Effector CD8-positive, alpha-beta T cell (primary cell): ENCODE data around the gene CPE.
A peak's percentile ranks its signal among the peaks of the same experiment; 100 is the strongest.
"Not testable (repeated sequence)": the region's sequence is repeated elsewhere in the genome, so short reads cannot be mapped to it uniquely, and the experiment has no call there.

Experiments
- DNase-seq: peaks from one replicate; lab custom pipeline; 2025; lab: John Stamatoyannopoulos, UW
- total RNA-seq, 4 experiments: gene quantifications; one replicate each; lab custom pipeline; 2026; lab: John Stamatoyannopoulos, UW

The CPE gene
- total RNA-seq: 0 to 6.0 (median 0.44) reads per million in 4 experiments

GRCh38 chr4:165378745-165379677, at the start of gene CPE:
Gene CPE (plus strand): TSS chr4:165379008. CDS start chr4:165379222, 214 bp downstream.
- peak; percentile 32 for DNase-seq

GRCh38 chr4:165330071-165330470, 48.7 kb upstream of the CPE start:
- DNase-seq: no peak

- no peak for DNase-seq
These were observed 48.1 kb upstream of the CPE start for GRCh38 chr4:165330666-165331065.

GRCh38 chr4:165331359-165331758, 47.4 kb upstream of the CPE start:
- DNase-seq: no peak

GRCh38 chr4:165331823-165332222, 47.0 kb upstream of the CPE start:
- no peak for DNase-seq

- DNase-seq: no peak
These were observed 46.3 kb upstream of the CPE start for GRCh38 chr4:165332502-165332901.

- DNase-seq: no peak
These were observed 43.6 kb upstream of the CPE start for GRCh38 chr4:165335163-165335703.

- no peak for DNase-seq
These were observed 42.1 kb upstream of the CPE start for GRCh38 chr4:165336743-165337142.

- not testable (repeated sequence) for DNase-seq
These were observed 36.5 kb upstream of the CPE start for GRCh38 chr4:165342340-165342739.

GRCh38 chr4:165343353-165344191, 35.2 kb upstream of the CPE start:
- no peak for DNase-seq

GRCh38 chr4:165345666-165346417, 33.0 kb upstream of the CPE start:
- no peak for DNase-seq

GRCh38 chr4:165347647-165348569, 30.9 kb upstream of the CPE start:
- DNase-seq: no peak

GRCh38 chr4:165351359-165352130, 27.3 kb upstream of the CPE start:
- DNase-seq: no peak

GRCh38 chr4:165355900-165356300, 22.9 kb upstream of the CPE start:
- DNase-seq: no peak

- no peak for DNase-seq
These were observed 19.3 kb upstream of the CPE start for GRCh38 chr4:165359506-165359905.

GRCh38 chr4:165360041-165360695, 18.6 kb upstream of the CPE start:
- no peak for DNase-seq

GRCh38 chr4:165360985-165361670, 17.7 kb upstream of the CPE start:
- DNase-seq: no peak

- no peak for DNase-seq
These were observed 17.0 kb upstream of the CPE start for GRCh38 chr4:165361810-165362209.
